ENCODE results near the gene CCR5AS.

CCR5AS gene

GRCh38 chr3:46449755-46450552, 43.1 kb upstream of the CCR5AS start:
- H3K9me2 ChIP-seq (replicated peaks; ENCODE audit: insufficient read depth), result no peaks in the 10 kb centered on the region
- H2AFZ ChIP-seq, result no peak overlapping the region
- no peak overlapping the region for H3K4me2 ChIP-seq
- no peaks in the 10 kb centered on the region for H4K20me1 ChIP-seq (ENCODE audit: insufficient read depth, poor library complexity, severe bottlenecking)
- no peak overlapping the region for H3K4me3 ChIP-seq
- TF ChIP-seq EZH2phosphoT487 (IDR thresholded peaks at IDR 0.05; ENCODE audit: low read depth, severe bottlenecking, unreplicated experiment), result no peak
- TF ChIP-seq CTCF (IDR thresholded peaks at IDR 0.05; ENCODE audit: poor library complexity), result peak; percentile 43
- no peak for TF ChIP-seq EZH2 (IDR thresholded peaks at IDR 0.05; ENCODE audit: borderline replicate concordance)
- H3K36me3 ChIP-seq (replicated peaks; ENCODE audit: insufficient read depth, low read depth), result no peaks in the 10 kb centered on the region
- no peaks in the 10 kb centered on the region for H3K9me3 ChIP-seq (ENCODE audit: low read depth)
- WGBS (ENCODE audit: low lambda C conversion rate, missing lambda C conversion rate), result 85% methylated on average over 14 of the region's 14 CpGs
- no peaks in the 10 kb centered on the region for H3K4me1 ChIP-seq (ENCODE audit: insufficient read depth)
- no peaks in the 10 kb centered on the region for H3K79me2 ChIP-seq
- no peak overlapping the region for H3K27ac ChIP-seq
- H3K27me3 ChIP-seq, result no peaks in the 10 kb centered on the region
- DNase-seq (ENCODE audit: low spot score), result no peak

GRCh38 chr3:46448721-46449120, 41.9 kb upstream of the CCR5AS start:
- Histone ChIP-seq H4K20me1 (ENCODE audit: insufficient read depth, poor library complexity, severe bottlenecking) (no peaks in the 10 kb centered on the region), H3K9me3 (ENCODE audit: low read depth) (no peaks in the 10 kb centered on the region), H3K4me1 (ENCODE audit: insufficient read depth) (no peaks in the 10 kb centered on the region), H3K79me2 (no peaks in the 10 kb centered on the region), H3K4me3 (no peak overlapping the region), H2AFZ (no peak overlapping the region), H3K9me2 (replicated peaks; ENCODE audit: insufficient read depth) (no peaks in the 10 kb centered on the region), H3K4me2 (no peak overlapping the region), H3K36me3 (replicated peaks; ENCODE audit: insufficient read depth, low read depth) (no peaks in the 10 kb centered on the region), H3K27me3 (no peaks in the 10 kb centered on the region), H3K27ac (no peak overlapping the region)
- no peak for TF ChIP-seq EZH2phosphoT487 (IDR thresholded peaks at IDR 0.05; ENCODE audit: low read depth, severe bottlenecking, unreplicated experiment)
- TF ChIP-seq CTCF (IDR thresholded peaks at IDR 0.05; ENCODE audit: poor library complexity), result no peak
- TF ChIP-seq EZH2 (IDR thresholded peaks at IDR 0.05; ENCODE audit: borderline replicate concordance), result no peak
- no peak for DNase-seq (ENCODE audit: low spot score)
- WGBS (ENCODE audit: low lambda C conversion rate, missing lambda C conversion rate), result 96% methylated on average over 17 of the region's 17 CpGs

- Histone ChIP-seq H3K27me3 (no peaks in the 10 kb centered on the region), H3K4me1 (ENCODE audit: insufficient read depth) (no peaks in the 10 kb centered on the region), H3K4me2 (no peak overlapping the region), H4K20me1 (ENCODE audit: insufficient read depth, poor library complexity, severe bottlenecking) (no peaks in the 10 kb centered on the region), H3K36me3 (replicated peaks; ENCODE audit: insufficient read depth, low read depth) (no peaks in the 10 kb centered on the region), H3K9me3 (ENCODE audit: low read depth) (no peaks in the 10 kb centered on the region), H2AFZ (no peak overlapping the region), H3K27ac (no peak overlapping the region), H3K4me3 (no peak overlapping the region), H3K79me2 (no peaks in the 10 kb centered on the region), H3K9me2 (replicated peaks; ENCODE audit: insufficient read depth) (no peaks in the 10 kb centered on the region)
- no peak for DNase-seq (ENCODE audit: low spot score)
- 84% methylated on average over 5 of the region's 5 CpGs for WGBS (ENCODE audit: low lambda C conversion rate, missing lambda C conversion rate)
- no peak for TF ChIP-seq EZH2 (IDR thresholded peaks at IDR 0.05; ENCODE audit: borderline replicate concordance)
- no peak for TF ChIP-seq CTCF (IDR thresholded peaks at IDR 0.05; ENCODE audit: poor library complexity)
- TF ChIP-seq EZH2phosphoT487 (IDR thresholded peaks at IDR 0.05; ENCODE audit: low read depth, severe bottlenecking, unreplicated experiment), result no peak
Measured at GRCh38 chr3:46447228-46447985, 40.5 kb upstream of the CCR5AS start.

Data from hepatocyte (in vitro differentiated cells).